Endothelial cell (in vitro differentiated cells): ENCODE results near the gene ANKRD33B. TPM values are rescaled to one million over a fixed set of nuclear protein-coding genes. Genes with fewer than 3 reads are reported as not detected.

Experiments
- DNase-seq: peaks from one replicate; pipeline ENCODE4 v3.0.0; 2021; ENCODE audit warnings: low spot score
- H3K27ac Mint-ChIP-seq: one replicate; pipeline ENCODE4 v1.8.0; 2021; ENCODE audit warnings: mixed read lengths, inconsistent platforms; ENCODE audit not compliant: unreplicated experiment
- H3K27me3 Mint-ChIP-seq: one replicate; pipeline ENCODE4 v1.8.0; 2021; ENCODE audit warnings: mild to moderate bottlenecking, moderate library complexity, mixed read lengths, inconsistent platforms; ENCODE audit not compliant: unreplicated experiment
- H3K36me3 Mint-ChIP-seq: one replicate; pipeline ENCODE4 v1.8.0; 2021; ENCODE audit warnings: mild to moderate bottlenecking, low read depth, mixed read lengths, inconsistent platforms; ENCODE audit not compliant: unreplicated experiment
- H3K4me1 Mint-ChIP-seq: one replicate; pipeline ENCODE4 v1.8.0; 2021; ENCODE audit warnings: mild to moderate bottlenecking, mixed read lengths, inconsistent platforms; ENCODE audit not compliant: unreplicated experiment
- H3K4me3 Mint-ChIP-seq: one replicate; pipeline ENCODE4 v1.8.0; 2021; ENCODE audit warnings: mild to moderate bottlenecking, mixed read lengths, inconsistent platforms; ENCODE audit not compliant: unreplicated experiment
- H3K9me3 Mint-ChIP-seq: one replicate; pipeline ENCODE4 v1.8.0; 2021; ENCODE audit warnings: mixed read lengths, inconsistent platforms; ENCODE audit not compliant: unreplicated experiment
- total RNA-seq: library from RNA; stranded (reverse); fragmentation: NEBNext Ultra II Directional; extraction: Animal tissue kit (Norgen Biotek cat#: 25700); gene quantifications from one replicate; pipeline ENCODE4 v1.2.1, GENCODE V29; 2021; ENCODE audit not compliant: unreplicated experiment
- TF ChIP-seq, protein P1 (sequence below): fragments of 200-600 bp; sonication (generic); IDR thresholded peaks from one replicate; pipeline ENCODE4 v1.5.0; 2021; ENCODE audit warnings: antibody characterized with exemption; ENCODE audit not compliant: unreplicated experiment

The ANKRD33B gene
- total RNA-seq, 1 donor from 2014 or later, result 7.0 TPM

DNA sequence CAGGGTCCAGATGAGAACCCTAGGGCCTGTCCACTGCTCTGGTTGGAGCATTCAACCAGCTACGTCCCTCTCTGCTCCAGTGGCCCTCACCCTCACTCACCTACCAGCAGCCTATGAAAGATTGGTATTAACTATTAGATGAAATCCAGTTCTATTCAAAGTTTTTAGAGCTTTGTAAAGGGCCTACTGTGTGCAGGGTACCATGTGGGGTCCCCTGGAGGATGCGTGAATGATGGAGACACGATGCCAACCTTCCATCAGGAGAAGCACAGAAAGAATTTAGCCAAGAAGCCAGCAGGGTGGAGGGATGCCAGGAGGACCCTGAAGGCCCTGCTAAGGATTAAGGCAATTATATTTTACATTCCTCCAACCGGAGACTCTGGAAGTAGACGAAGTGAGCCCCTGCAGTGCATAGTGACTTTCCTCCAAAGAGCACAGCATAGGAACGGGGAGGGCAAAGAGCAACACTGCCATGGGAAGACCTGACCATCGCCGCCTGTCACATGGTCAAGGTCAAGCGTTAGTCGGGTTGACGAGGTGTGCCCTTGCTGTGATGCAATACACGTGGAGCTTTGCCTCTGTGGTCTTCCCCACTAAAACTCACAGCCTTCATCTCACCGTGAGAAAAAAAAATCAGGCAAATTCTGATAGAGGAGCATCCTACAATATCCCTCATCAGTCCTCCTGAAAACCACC, 22.8 kb upstream of the ANKRD33B start:
- peaks cover 8% of the 10 kb centered on the region for H3K27me3 Mint-ChIP-seq
- no peak overlapping the region for H3K4me3 Mint-ChIP-seq
- no peak for DNase-seq
- H3K4me1 Mint-ChIP-seq, result peaks cover 6% of the 10 kb centered on the region
- H3K27ac Mint-ChIP-seq, result no peak overlapping the region
- TF ChIP-seq, protein P1, sequence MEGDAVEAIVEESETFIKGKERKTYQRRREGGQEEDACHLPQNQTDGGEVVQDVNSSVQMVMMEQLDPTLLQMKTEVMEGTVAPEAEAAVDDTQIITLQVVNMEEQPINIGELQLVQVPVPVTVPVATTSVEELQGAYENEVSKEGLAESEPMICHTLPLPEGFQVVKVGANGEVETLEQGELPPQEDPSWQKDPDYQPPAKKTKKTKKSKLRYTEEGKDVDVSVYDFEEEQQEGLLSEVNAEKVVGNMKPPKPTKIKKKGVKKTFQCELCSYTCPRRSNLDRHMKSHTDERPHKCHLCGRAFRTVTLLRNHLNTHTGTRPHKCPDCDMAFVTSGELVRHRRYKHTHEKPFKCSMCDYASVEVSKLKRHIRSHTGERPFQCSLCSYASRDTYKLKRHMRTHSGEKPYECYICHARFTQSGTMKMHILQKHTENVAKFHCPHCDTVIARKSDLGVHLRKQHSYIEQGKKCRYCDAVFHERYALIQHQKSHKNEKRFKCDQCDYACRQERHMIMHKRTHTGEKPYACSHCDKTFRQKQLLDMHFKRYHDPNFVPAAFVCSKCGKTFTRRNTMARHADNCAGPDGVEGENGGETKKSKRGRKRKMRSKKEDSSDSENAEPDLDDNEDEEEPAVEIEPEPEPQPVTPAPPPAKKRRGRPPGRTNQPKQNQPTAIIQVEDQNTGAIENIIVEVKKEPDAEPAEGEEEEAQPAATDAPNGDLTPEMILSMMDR, result no peak
- H3K9me3 Mint-ChIP-seq, result no peaks in the 10 kb centered on the region
- H3K36me3 Mint-ChIP-seq, result no peaks in the 10 kb centered on the region

DNA sequence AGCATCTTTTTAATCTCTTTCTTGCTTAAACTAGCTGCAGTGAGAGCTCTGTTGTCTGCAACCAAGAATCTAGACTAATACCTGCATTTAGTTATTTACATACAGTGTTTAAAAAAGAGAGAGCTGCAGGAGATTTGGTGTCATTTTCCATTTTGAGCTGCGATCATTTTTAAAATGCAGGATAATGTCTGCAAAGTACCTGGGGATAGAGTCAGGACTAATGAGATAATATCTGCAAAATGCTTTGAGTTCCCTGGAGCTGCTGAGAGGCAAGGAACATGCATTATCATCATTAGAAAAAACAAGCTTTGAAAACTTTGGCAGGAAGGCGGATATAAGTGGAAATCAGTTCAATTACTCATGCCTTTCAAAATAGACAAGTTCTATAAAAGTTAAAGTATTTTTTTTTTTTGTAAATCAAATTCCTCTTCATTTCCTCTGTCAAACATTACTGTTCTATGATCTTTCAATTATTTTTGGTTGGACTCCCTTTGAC, 21.8 kb upstream of the ANKRD33B start:
- DNase-seq, result no peak
- peaks cover 6% of the 10 kb centered on the region for H3K4me1 Mint-ChIP-seq
- H3K9me3 Mint-ChIP-seq, result no peaks in the 10 kb centered on the region
- TF ChIP-seq, protein P1, result no peak
- no peak overlapping the region for H3K27ac Mint-ChIP-seq
- H3K36me3 Mint-ChIP-seq, result no peaks in the 10 kb centered on the region
- H3K4me3 Mint-ChIP-seq, result no peak overlapping the region
- H3K27me3 Mint-ChIP-seq, result peaks cover 8% of the 10 kb centered on the region

- H3K27ac Mint-ChIP-seq, result no peak overlapping the region
- TF ChIP-seq, protein P1, result no peak
Observed at GRCh38 chr5:10543585-10544040, 20.3 kb upstream of the ANKRD33B start.

GRCh38 chr5:10545084-10545483, 18.8 kb upstream of the ANKRD33B start:
- H3K4me1 Mint-ChIP-seq, result no peaks in the 10 kb centered on the region
- no peak overlapping the region for H3K4me3 Mint-ChIP-seq
- no peaks in the 10 kb centered on the region for H3K9me3 Mint-ChIP-seq
- no peak overlapping the region for H3K27ac Mint-ChIP-seq
- DNase-seq, result no peak
- TF ChIP-seq, protein P1, result no peak
- H3K27me3 Mint-ChIP-seq, result peaks cover 5% of the 10 kb centered on the region
- H3K36me3 Mint-ChIP-seq, result no peaks in the 10 kb centered on the region

More at GRCh38 chr5:10543585-10544040, 20.3 kb upstream of the ANKRD33B start:
- Mint-ChIP-seq H3K4me1 (peaks cover 6% of the 10 kb centered on the region), H3K4me3 (no peak overlapping the region), H3K9me3 (no peaks in the 10 kb centered on the region), H3K27me3 (peaks cover 1% of the 10 kb centered on the region), H3K36me3 (no peaks in the 10 kb centered on the region)
- DNase-seq, result no peak

DNA sequence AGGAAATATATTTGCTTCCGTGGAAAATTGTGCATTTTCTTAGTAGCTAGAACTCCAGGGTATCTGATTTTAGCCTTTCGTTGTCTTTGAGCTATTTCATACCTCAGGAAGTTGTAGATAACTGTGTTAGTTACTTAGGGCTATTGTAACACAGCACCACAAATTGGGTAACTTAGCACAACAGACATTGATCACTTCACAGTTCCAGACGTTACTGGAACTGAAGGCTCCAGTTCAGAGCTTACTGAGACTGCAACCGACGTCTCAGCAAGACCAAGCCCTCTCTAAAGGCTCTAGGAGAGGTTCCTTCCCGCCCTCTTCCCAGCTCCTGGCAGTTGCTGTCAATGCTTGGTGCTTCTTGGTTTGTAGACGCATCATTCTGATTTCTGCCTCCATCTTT, 17.7 kb upstream of the ANKRD33B start:
- TF ChIP-seq, protein P1, result no peak
- Mint-ChIP-seq H3K36me3 (no peaks in the 10 kb centered on the region), H3K27ac (no peak overlapping the region), H3K4me3 (no peak overlapping the region), H3K27me3 (peaks cover 6% of the 10 kb centered on the region), H3K4me1 (no peaks in the 10 kb centered on the region), H3K9me3 (no peaks in the 10 kb centered on the region)
- no peak for DNase-seq
